GM23248 (cell line): ENCODE measurements around the gene KRT37.
"Not testable (repeated sequence)": the region's sequence is repeated elsewhere in the genome, so short reads cannot be mapped to it uniquely, and the experiment has no call there.

ENCODE experiments used
- EZH2 ChIP-seq: fragments of 200-600 bp; sonication (generic); IDR thresholded peaks from 2 replicates; pipeline ENCODE4 v1.6.1; 2018; ENCODE audit warnings: antibody characterized with exemption, mild to moderate bottlenecking; ENCODE audit not compliant: insufficient read depth, poor library complexity, severe bottlenecking
- EZH2phosphoT487 ChIP-seq: fragments of 200-600 bp; sonication (generic); IDR thresholded peaks from 2 replicates; pipeline ENCODE4 v1.6.1; 2018; ENCODE audit warnings: antibody characterized with exemption, moderate library complexity, mild to moderate bottlenecking, low read depth; ENCODE audit not compliant: insufficient read depth

DNA sequence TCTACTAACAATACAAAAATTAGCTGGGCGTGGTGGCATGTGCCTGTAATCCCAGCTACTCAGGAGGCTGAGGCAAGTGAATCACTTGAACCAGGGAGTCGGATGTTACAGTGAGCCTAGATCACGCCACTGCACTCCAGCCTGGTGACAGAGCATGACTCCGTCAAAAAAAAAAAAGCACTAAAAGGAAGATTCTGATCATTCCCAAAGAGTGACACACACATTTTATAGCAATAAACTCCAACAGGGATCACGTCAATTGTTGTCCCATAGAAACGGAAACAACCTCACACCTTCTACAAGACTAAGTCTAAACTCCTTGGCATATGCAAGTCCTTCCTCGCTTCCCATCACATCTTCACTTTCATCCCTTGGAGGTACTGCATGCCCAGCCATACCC lies 44.3 kb downstream of the KRT37 start:
- TF ChIP-seq EZH2phosphoT487, EZH2: not testable (repeated sequence)
